ENCODE data around the gene AP1S2.

The AP1S2 gene

DNA sequence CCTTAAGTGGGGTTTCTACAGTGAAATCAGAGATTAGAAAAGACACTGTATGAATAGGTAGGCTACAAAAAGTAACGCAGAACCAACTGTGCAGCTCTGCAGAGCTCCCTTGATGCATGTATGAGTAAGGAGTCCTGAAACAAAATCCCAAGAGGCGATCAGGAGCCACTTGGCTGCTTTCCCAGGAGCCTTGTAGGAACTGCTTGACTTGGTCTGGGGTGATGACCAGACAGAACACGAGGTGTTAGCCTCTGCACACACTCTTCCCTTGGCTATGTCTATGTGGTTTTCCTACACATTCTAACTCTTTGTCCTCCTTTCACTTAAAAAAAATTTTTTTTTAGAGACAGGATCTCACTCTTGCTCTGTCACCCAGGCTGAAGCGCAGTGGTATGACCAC lies 22.8 kb upstream of the AP1S2 start:
- DNase-seq = no peak
- Histone ChIP-seq H3K9me3 (ENCODE audit: control insufficient read depth, low read length) (no peaks in the 10 kb centered on the region), H3K4me1 (ENCODE audit: control insufficient read depth, insufficient read depth, low read length, poor library complexity, severe bottlenecking) (no peaks in the 10 kb centered on the region), H3K27ac (ENCODE audit: insufficient read depth, low read length, poor library complexity, severe bottlenecking) (no peak overlapping the region), H3K4me3 (ENCODE audit: insufficient read depth, low read depth, low read length, poor library complexity, severe bottlenecking) (no peak overlapping the region), H3K27me3 (replicated peaks; ENCODE audit: control insufficient read depth, insufficient read depth, low read length, poor library complexity, severe bottlenecking) (no peaks in the 10 kb centered on the region), H3K36me3 (ENCODE audit: control insufficient read depth, insufficient read depth, low read length) (no peaks in the 10 kb centered on the region)

DNA sequence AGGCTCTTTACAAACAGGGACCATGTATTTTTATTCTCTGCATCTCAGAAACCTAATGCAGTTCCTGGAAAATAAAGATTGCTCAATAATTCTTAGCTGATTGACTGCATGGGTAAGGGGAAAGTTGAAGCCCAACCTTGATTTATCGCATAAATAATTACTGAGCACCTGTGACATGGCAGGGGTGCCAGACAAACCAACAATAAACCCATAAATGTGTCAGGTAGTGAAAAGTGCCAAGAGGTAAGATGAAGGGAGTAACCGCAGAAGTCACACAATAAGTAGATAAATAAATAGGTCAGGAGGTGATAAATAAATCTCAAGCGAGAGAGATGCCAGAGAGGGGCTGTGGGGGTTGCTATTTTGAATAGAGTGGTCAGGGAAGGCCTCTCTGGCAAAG lies 20.1 kb upstream of the AP1S2 start:
- Histone ChIP-seq H3K27me3 (replicated peaks; ENCODE audit: control insufficient read depth, insufficient read depth, low read length, poor library complexity, severe bottlenecking) (no peaks in the 10 kb centered on the region), H3K9me3 (ENCODE audit: control insufficient read depth, low read length) (no peaks in the 10 kb centered on the region), H3K4me1 (ENCODE audit: control insufficient read depth, insufficient read depth, low read length, poor library complexity, severe bottlenecking) (no peaks in the 10 kb centered on the region)

DNA sequence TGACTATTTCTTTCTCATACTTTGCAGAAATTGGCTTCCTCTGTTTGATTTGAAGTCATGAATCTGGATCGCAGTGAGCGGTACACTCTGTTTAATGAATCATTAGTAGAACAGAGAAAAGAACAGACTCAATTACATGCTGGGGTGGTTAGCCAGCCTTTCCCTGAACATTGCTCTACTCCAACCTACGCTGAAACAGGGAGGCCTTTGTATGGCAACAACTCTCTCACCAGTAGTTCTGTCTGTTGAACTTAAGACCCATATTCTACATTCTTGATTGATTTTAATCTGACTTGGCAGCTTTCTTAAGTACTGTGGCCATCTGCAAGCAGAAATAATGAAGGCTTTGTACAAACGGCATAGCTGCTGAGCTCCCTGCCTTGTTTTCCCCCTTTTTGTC lies 19.0 kb upstream of the AP1S2 start:
- Histone ChIP-seq H3K9me3 (ENCODE audit: control insufficient read depth, low read length) (no peaks in the 10 kb centered on the region), H3K27me3 (replicated peaks; ENCODE audit: control insufficient read depth, insufficient read depth, low read length, poor library complexity, severe bottlenecking) (no peaks in the 10 kb centered on the region), H3K27ac (ENCODE audit: insufficient read depth, low read length, poor library complexity, severe bottlenecking) (no peak overlapping the region), H3K36me3 (ENCODE audit: control insufficient read depth, insufficient read depth, low read length) (no peaks in the 10 kb centered on the region), H3K4me1 (ENCODE audit: control insufficient read depth, insufficient read depth, low read length, poor library complexity, severe bottlenecking) (no peaks in the 10 kb centered on the region), H3K4me3 (ENCODE audit: insufficient read depth, low read depth, low read length, poor library complexity, severe bottlenecking) (no peak overlapping the region)
- no peak for DNase-seq

More for the DNA sequence above, 20.1 kb upstream of the AP1S2 start:
- Histone ChIP-seq H3K36me3 (ENCODE audit: control insufficient read depth, insufficient read depth, low read length) (no peaks in the 10 kb centered on the region), H3K4me3 (ENCODE audit: insufficient read depth, low read depth, low read length, poor library complexity, severe bottlenecking) (no peak overlapping the region), H3K27ac (ENCODE audit: insufficient read depth, low read length, poor library complexity, severe bottlenecking) (no peak overlapping the region)
- DNase-seq = no peak

DNA sequence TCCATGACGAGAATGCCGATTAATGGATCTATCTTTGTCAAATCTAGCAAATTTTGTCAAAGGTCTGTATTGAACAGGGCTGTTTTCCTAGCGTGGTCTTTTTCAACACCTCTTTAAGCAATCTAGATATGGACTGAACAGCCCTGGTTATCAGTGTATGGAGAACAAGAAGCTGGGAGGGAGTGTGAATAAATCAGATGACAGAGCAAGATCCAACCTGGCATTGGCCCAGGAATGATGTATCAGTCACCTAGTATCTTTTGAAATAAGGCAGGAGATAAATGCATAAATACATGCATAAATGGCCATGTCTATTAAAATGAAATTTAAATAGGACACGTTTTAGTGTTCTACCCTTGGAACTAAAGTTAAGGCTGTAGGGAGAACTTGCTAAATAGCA lies 15.7 kb upstream of the AP1S2 start:
- no peaks in the 10 kb centered on the region for H3K36me3 ChIP-seq (ENCODE audit: control insufficient read depth, insufficient read depth, low read length)
- H3K4me1 ChIP-seq (ENCODE audit: control insufficient read depth, insufficient read depth, low read length, poor library complexity, severe bottlenecking) = no peaks in the 10 kb centered on the region
- H3K27me3 ChIP-seq (replicated peaks; ENCODE audit: control insufficient read depth, insufficient read depth, low read length, poor library complexity, severe bottlenecking) = no peaks in the 10 kb centered on the region
- DNase-seq = no peak
- H3K9me3 ChIP-seq (ENCODE audit: control insufficient read depth, low read length) = no peaks in the 10 kb centered on the region
- H3K4me3 ChIP-seq (ENCODE audit: insufficient read depth, low read depth, low read length, poor library complexity, severe bottlenecking) = no peak overlapping the region
- H3K27ac ChIP-seq (ENCODE audit: insufficient read depth, low read length, poor library complexity, severe bottlenecking) = no peak overlapping the region

DNA sequence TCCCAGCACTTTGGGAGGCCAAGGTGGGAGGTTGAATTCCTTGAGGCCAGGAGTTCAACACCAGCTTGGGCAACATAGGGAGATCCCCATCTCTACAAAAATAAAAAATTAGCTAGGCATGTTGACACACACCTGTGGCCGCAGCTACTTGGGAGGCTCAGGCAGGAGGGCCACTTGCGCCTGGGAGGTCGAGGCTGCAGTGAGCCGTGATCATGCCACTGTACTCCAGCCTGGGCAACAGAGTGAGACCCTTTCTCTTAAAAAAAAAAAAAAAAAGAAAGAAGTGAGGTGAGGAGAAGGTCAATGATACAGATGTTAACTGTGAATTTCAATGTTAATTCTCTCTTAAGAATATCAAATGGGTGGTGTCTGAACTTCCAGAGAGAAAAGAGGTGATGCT lies 15.1 kb upstream of the AP1S2 start:
- DNase-seq = no peak
- no peaks in the 10 kb centered on the region for H3K27me3 ChIP-seq (replicated peaks; ENCODE audit: control insufficient read depth, insufficient read depth, low read length, poor library complexity, severe bottlenecking)
- H3K4me3 ChIP-seq (ENCODE audit: insufficient read depth, low read depth, low read length, poor library complexity, severe bottlenecking) = no peak overlapping the region
- no peaks in the 10 kb centered on the region for H3K9me3 ChIP-seq (ENCODE audit: control insufficient read depth, low read length)
- H3K27ac ChIP-seq (ENCODE audit: insufficient read depth, low read length, poor library complexity, severe bottlenecking) = no peak overlapping the region
- H3K4me1 ChIP-seq (ENCODE audit: control insufficient read depth, insufficient read depth, low read length, poor library complexity, severe bottlenecking) = no peaks in the 10 kb centered on the region
- H3K36me3 ChIP-seq (ENCODE audit: control insufficient read depth, insufficient read depth, low read length) = no peaks in the 10 kb centered on the region

DNA sequence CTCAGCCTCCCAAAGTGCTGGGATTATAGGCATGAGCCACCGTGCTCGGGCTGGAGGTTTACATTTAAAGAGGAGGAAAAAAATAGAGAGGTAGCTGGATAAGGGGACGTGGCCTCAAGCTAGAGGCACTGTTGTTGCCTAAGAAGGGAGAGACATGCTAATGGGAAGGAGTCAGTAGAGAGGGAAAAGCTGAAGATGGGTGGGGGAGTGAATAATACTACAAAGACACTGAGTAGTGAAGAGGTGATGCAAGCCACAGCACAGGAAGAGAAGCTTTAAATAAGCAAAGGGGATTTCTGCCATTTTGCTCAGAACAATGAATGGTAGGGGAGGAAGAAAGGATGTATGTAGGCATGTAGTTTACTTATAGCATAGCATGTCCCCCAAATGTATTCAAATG lies 11.5 kb upstream of the AP1S2 start:
- Histone ChIP-seq H3K36me3 (ENCODE audit: control insufficient read depth, insufficient read depth, low read length) (no peaks in the 10 kb centered on the region), H3K27ac (ENCODE audit: insufficient read depth, low read length, poor library complexity, severe bottlenecking) (no peak overlapping the region), H3K4me3 (ENCODE audit: insufficient read depth, low read depth, low read length, poor library complexity, severe bottlenecking) (no peak overlapping the region), H3K27me3 (replicated peaks; ENCODE audit: control insufficient read depth, insufficient read depth, low read length, poor library complexity, severe bottlenecking) (no peaks in the 10 kb centered on the region), H3K4me1 (ENCODE audit: control insufficient read depth, insufficient read depth, low read length, poor library complexity, severe bottlenecking) (no peaks in the 10 kb centered on the region), H3K9me3 (ENCODE audit: control insufficient read depth, low read length) (no peaks in the 10 kb centered on the region)
- no peak for DNase-seq

DNA sequence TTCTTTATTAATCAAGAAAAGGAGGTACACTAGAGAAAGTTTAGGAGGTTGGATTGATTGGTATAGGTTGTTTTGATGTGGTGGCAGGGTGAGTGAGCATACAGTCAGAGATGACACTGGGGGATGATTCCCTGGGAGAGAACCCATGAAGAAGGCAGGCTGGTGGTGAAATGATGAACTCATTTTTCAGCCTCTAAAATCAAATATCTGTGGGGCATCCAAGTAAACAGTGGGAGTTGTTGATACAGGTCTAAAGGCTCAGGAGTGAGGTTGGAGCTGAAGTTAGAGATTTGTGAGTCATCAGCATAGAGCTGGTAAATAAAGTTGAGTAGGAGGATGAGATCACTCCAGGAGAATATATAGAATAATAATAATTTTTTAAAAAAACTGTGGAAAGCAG lies 10.0 kb upstream of the AP1S2 start:
- H3K36me3 ChIP-seq (ENCODE audit: control insufficient read depth, insufficient read depth, low read length) = no peaks in the 10 kb centered on the region
- H3K27me3 ChIP-seq (replicated peaks; ENCODE audit: control insufficient read depth, insufficient read depth, low read length, poor library complexity, severe bottlenecking) = no peaks in the 10 kb centered on the region

DNA sequence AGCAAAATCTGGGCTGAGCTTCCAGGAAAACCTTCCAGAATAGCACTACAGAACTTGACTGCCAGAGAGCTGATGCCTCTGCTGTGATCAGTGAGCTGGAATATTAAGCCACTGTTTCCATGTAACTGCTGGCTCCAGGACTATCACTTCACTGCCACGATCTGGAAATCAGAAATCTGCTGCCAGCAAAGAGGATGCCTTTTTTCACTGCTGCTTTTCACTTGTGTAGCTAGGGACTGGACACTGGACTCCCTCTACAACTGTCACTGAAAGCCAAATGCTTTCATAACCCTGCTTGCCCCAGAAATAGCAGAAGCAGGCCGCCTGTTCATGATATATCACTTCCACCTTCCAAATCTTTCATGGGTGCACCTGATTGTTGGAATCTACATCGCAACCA lies 9.4 kb upstream of the AP1S2 start:
- Histone ChIP-seq H3K27ac (ENCODE audit: insufficient read depth, low read length, poor library complexity, severe bottlenecking) (no peak overlapping the region), H3K9me3 (ENCODE audit: control insufficient read depth, low read length) (no peaks in the 10 kb centered on the region), H3K27me3 (replicated peaks; ENCODE audit: control insufficient read depth, insufficient read depth, low read length, poor library complexity, severe bottlenecking) (no peaks in the 10 kb centered on the region), H3K36me3 (ENCODE audit: control insufficient read depth, insufficient read depth, low read length) (no peaks in the 10 kb centered on the region), H3K4me3 (ENCODE audit: insufficient read depth, low read depth, low read length, poor library complexity, severe bottlenecking) (no peak overlapping the region), H3K4me1 (ENCODE audit: control insufficient read depth, insufficient read depth, low read length, poor library complexity, severe bottlenecking) (no peaks in the 10 kb centered on the region)
- no peak for DNase-seq

More for the DNA sequence above, 10.0 kb upstream of the AP1S2 start:
- H3K4me3 ChIP-seq (ENCODE audit: insufficient read depth, low read depth, low read length, poor library complexity, severe bottlenecking) = no peak overlapping the region
- H3K9me3 ChIP-seq (ENCODE audit: control insufficient read depth, low read length) = no peaks in the 10 kb centered on the region
- no peak for DNase-seq
- no peaks in the 10 kb centered on the region for H3K4me1 ChIP-seq (ENCODE audit: control insufficient read depth, insufficient read depth, low read length, poor library complexity, severe bottlenecking)
- no peak overlapping the region for H3K27ac ChIP-seq (ENCODE audit: insufficient read depth, low read length, poor library complexity, severe bottlenecking)

DNA sequence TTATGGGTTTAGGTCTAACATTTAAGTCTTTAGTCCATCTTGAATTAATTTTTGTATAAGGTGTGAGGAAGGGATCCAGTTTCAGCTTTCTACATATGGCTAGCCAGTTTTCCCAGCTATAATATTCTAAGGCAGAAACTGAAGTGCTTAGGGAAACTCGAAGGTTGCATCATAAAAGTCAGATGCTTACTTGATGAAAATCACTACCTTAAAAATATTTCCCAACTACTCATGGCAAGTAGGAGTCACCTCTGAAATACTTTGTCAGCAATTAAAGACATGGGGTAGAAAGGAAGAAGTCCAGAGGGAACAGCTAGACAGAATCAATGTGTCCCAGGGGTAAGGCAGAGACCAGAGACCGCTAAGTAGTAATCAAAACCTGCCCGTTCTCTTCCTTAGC lies 6.3 kb upstream of the AP1S2 start:
- Histone ChIP-seq H3K4me3 (ENCODE audit: insufficient read depth, low read depth, low read length, poor library complexity, severe bottlenecking) (no peak overlapping the region), H3K9me3 (ENCODE audit: control insufficient read depth, low read length) (no peaks in the 10 kb centered on the region), H3K36me3 (ENCODE audit: control insufficient read depth, insufficient read depth, low read length) (no peaks in the 10 kb centered on the region), H3K4me1 (ENCODE audit: control insufficient read depth, insufficient read depth, low read length, poor library complexity, severe bottlenecking) (no peaks in the 10 kb centered on the region), H3K27ac (ENCODE audit: insufficient read depth, low read length, poor library complexity, severe bottlenecking) (no peak overlapping the region), H3K27me3 (replicated peaks; ENCODE audit: control insufficient read depth, insufficient read depth, low read length, poor library complexity, severe bottlenecking) (no peaks in the 10 kb centered on the region)
- no peak for DNase-seq

DNA sequence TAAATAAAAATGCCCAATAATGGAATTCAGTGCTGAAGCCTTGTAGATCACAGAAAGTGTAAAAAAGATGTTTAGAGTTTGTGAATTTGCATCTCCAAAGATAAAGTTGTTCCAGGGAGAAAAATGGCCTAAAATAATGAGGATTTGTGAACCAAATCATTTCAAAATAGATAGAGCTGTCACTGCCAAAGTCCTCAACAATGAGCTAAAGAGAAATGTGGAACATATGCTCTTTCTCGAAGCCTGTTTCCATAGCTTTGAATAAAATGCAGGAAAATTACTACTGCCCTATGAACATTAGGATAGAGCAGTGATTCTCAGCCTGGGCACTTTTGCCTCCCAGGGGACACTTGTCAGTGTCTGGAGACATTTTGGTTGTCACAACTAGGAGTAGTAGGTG lies 3.4 kb upstream of the AP1S2 start:
- H3K27me3 ChIP-seq (replicated peaks; ENCODE audit: control insufficient read depth, insufficient read depth, low read length, poor library complexity, severe bottlenecking) = no peaks in the 10 kb centered on the region
- no peaks in the 10 kb centered on the region for H3K9me3 ChIP-seq (ENCODE audit: control insufficient read depth, low read length)
- H3K36me3 ChIP-seq (ENCODE audit: control insufficient read depth, insufficient read depth, low read length) = no peaks in the 10 kb centered on the region
- no peak overlapping the region for H3K27ac ChIP-seq (ENCODE audit: insufficient read depth, low read length, poor library complexity, severe bottlenecking)
- no peak overlapping the region for H3K4me3 ChIP-seq (ENCODE audit: insufficient read depth, low read depth, low read length, poor library complexity, severe bottlenecking)
- DNase-seq = no peak
- peaks cover 4% of the 10 kb centered on the region for H3K4me1 ChIP-seq (ENCODE audit: control insufficient read depth, insufficient read depth, low read length, poor library complexity, severe bottlenecking)

DNA sequence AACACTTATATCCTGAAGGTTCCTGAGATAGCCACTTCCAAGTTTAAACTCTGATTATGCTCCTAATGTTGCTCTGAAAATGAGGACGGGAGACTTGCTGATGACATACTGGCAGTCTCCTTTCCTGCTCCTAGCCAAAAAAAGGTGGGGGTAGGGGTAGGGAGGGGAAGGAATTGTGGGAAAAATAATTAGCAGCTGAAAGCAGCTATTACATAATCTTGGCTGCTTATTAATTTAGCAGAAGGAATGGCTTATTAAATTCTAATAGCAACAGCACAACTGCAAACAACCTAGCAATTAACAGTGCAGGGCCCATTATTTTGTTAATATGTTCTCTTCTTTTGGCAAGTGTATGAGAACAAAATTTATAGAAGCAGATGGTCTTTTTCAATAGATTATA lies 2.0 kb upstream of the AP1S2 start:
- H3K4me1 ChIP-seq (ENCODE audit: control insufficient read depth, insufficient read depth, low read length, poor library complexity, severe bottlenecking) = peaks cover 4% of the 10 kb centered on the region
- H3K4me3 ChIP-seq (ENCODE audit: insufficient read depth, low read depth, low read length, poor library complexity, severe bottlenecking) = no peak overlapping the region
- no peaks in the 10 kb centered on the region for H3K27me3 ChIP-seq (replicated peaks; ENCODE audit: control insufficient read depth, insufficient read depth, low read length, poor library complexity, severe bottlenecking)
- H3K9me3 ChIP-seq (ENCODE audit: control insufficient read depth, low read length) = no peaks in the 10 kb centered on the region
- DNase-seq = no peak
- no peaks in the 10 kb centered on the region for H3K36me3 ChIP-seq (ENCODE audit: control insufficient read depth, insufficient read depth, low read length)
- no peak overlapping the region for H3K27ac ChIP-seq (ENCODE audit: insufficient read depth, low read length, poor library complexity, severe bottlenecking)

Data from effector memory CD4-positive, alpha-beta T cell (primary cell).